Liver (tissue), 9 donors: ENCODE data around the gene TAAR2. TPM values are rescaled to one million over a fixed set of nuclear protein-coding genes. Genes with fewer than 3 reads are reported as not detected.

Source experiments
- DNase-seq: peaks from one replicate; pipeline ENCODE4 v3.0.0-alpha.2; 2017; ENCODE audit warnings: low spot score
- H3K27ac ChIP-seq, 2 donors: one replicate each; pipeline ENCODE4 v1.7.0; 2013; ENCODE audit warnings: inconsistent platforms in 2 of 2, low read length in 2 of 2, control low read depth in 1 of 2, low read depth in 1 of 2, mild to moderate bottlenecking in 1 of 2
- H3K27me3 ChIP-seq, 4 donors: one replicate each; pipeline versions ENCODE4 v1.6.1 to v1.7.0; 2013; ENCODE audit warnings: low read length in 3 of 4, inconsistent platforms in 1 of 4, mild to moderate bottlenecking in 1 of 4, moderate library complexity in 1 of 4; ENCODE audit not compliant: control insufficient read depth in 4 of 4, insufficient read depth in 4 of 4
- H3K36me3 ChIP-seq, 4 donors: one replicate each; pipeline versions ENCODE4 v1.6.1 to v1.7.0; 2013; ENCODE audit warnings: low read length in 3 of 4, mild to moderate bottlenecking in 3 of 4, low read depth in 1 of 4, moderate library complexity in 1 of 4; ENCODE audit not compliant: control insufficient read depth in 4 of 4, insufficient read depth in 3 of 4
- H3K4me1 ChIP-seq, 4 donors: one replicate each; pipeline versions ENCODE4 v1.6.1 to v1.7.0; 2013; ENCODE audit warnings: low read length in 3 of 4, mild to moderate bottlenecking in 3 of 4, moderate library complexity in 1 of 4; ENCODE audit not compliant: control insufficient read depth in 4 of 4, insufficient read depth in 4 of 4
- H3K4me3 ChIP-seq, 3 donors: one replicate each; pipeline versions ENCODE4 v1.6.1 to v1.7.0; 2013; ENCODE audit warnings: low read length in 3 of 3, control low read depth in 1 of 3, low read depth in 1 of 3, mild to moderate bottlenecking in 1 of 3
- H3K9ac ChIP-seq, 2 donors: one replicate each; pipeline ENCODE4 v1.7.0; 2013; ENCODE audit warnings: low read length in 2 of 2, mild to moderate bottlenecking in 2 of 2, moderate library complexity in 2 of 2, control low read depth in 1 of 2, low read depth in 1 of 2
- H3K9me3 ChIP-seq, 4 donors: one replicate each; pipeline versions ENCODE4 v1.6.1 to v1.7.0; 2013; ENCODE audit warnings: low read length in 3 of 4; ENCODE audit not compliant: control insufficient read depth in 4 of 4
- EGR1 ChIP-seq, 2 donors: IDR thresholded peaks; 2 replicates each; pipeline ENCODE4 v1.6.1; 2016 to 2018; ENCODE audit warnings: antibody characterized with exemption in 2 of 2, low read depth in 2 of 2
- FOXA1 ChIP-seq: IDR thresholded peaks from 2 replicates; pipeline ENCODE4 v1.6.1; 2016; ENCODE audit warnings: antibody characterized with exemption
- FOXA2 ChIP-seq: IDR thresholded peaks from 2 replicates; pipeline ENCODE4 v1.6.1; 2016; ENCODE audit warnings: antibody characterized with exemption
- GABPA ChIP-seq, 2 donors: IDR thresholded peaks in 1 of 2; conservative IDR thresholded peaks in 1 of 2; 2 replicates each; pipeline ENCODE4 v1.6.1; 2016; ENCODE audit warnings: antibody characterized with exemption in 2 of 2, mild to moderate bottlenecking in 1 of 2, moderate library complexity in 1 of 2
- HNF4A ChIP-seq, 2 donors: conservative IDR thresholded peaks; 2 replicates each; pipeline ENCODE4 v1.6.1; 2016; ENCODE audit warnings: antibody characterized with exemption in 2 of 2, mild to moderate bottlenecking in 2 of 2
- HNF4G ChIP-seq: IDR thresholded peaks from 2 replicates; pipeline ENCODE4 v1.6.1; 2016; ENCODE audit warnings: antibody characterized with exemption
- JUND ChIP-seq, 2 donors: IDR thresholded peaks; 2 replicates each; pipeline ENCODE4 v1.6.1; 2016; ENCODE audit warnings: antibody characterized with exemption in 2 of 2
- NR2F2 ChIP-seq: IDR thresholded peaks from 2 replicates; pipeline ENCODE4 v1.6.1; 2016; ENCODE audit warnings: antibody characterized with exemption
- RAD21 ChIP-seq, 2 donors: IDR thresholded peaks; 2 replicates each; pipeline ENCODE4 v1.6.1; 2016; ENCODE audit warnings: antibody characterized with exemption in 2 of 2, mild to moderate bottlenecking in 2 of 2
- RXRA ChIP-seq, 2 donors: IDR thresholded peaks; 2 replicates each; pipeline ENCODE4 v1.6.1; 2017 to 2018; ENCODE audit warnings: antibody characterized with exemption in 2 of 2, mild to moderate bottlenecking in 1 of 2
- SP1 ChIP-seq: IDR thresholded peaks from 2 replicates; pipeline ENCODE4 v1.6.1; 2018; ENCODE audit warnings: antibody characterized with exemption, mild to moderate bottlenecking
- TAF1 ChIP-seq: conservative IDR thresholded peaks from 2 replicates; pipeline ENCODE4 v1.6.1; 2016; ENCODE audit warnings: antibody characterized with exemption, mild to moderate bottlenecking
- YY1 ChIP-seq: IDR thresholded peaks from 2 replicates; pipeline ENCODE4 v1.6.1; 2016; ENCODE audit warnings: antibody characterized with exemption, mild to moderate bottlenecking
- WGBS: extraction: QIAGEN DNeasy Blood & Tissue Kit; methylation state at CpG from one replicate; pipeline ENCODE4 v1.1.7; 2013; 5-methylcytosine and 5-hydroxymethylcytosine counted together
- polyA plus RNA-seq, 2 donors: library from polyadenylated mRNA; stranded (reverse) in 1 of 2; unstranded in 1 of 2; fragments of 200-250 nt in 1 of 2; fragments of >200 nt in 1 of 2; fragmentation: Nextera tagmentation in 1 of 2; extraction: Ambion mirVana in 1 of 2; gene quantifications; one replicate each; pipeline versions ENCODE4 v1.2.1 to v1.2.3, GENCODE V29; 2013 to 2015
- total RNA-seq, 2 donors: library from RNA; depleted of rRNA; stranded (reverse); fragments of >200 nt; gene quantifications; one replicate each; pipeline ENCODE4 v1.2.3, GENCODE V29; 2014
- TF ChIP-seq, protein P1 (sequence below): IDR thresholded peaks from 2 replicates; pipeline ENCODE4 v1.6.1; 2016; ENCODE audit warnings: antibody characterized with exemption
- TF ChIP-seq, protein P2 (sequence below): IDR thresholded peaks from 2 replicates; pipeline ENCODE4 v1.6.1; 2016; ENCODE audit warnings: antibody characterized with exemption
- TF ChIP-seq, protein P3 (sequence below): IDR thresholded peaks from 2 replicates; pipeline ENCODE4 v1.6.1; 2016; ENCODE audit warnings: antibody characterized with exemption
- TF ChIP-seq, protein P4 (sequence below): fragments of 150-350 bp; IDR thresholded peaks from 2 replicates; pipeline ENCODE4 v1.5.1; 2017; ENCODE audit warnings: improper control_type of control experiment, low read depth, low read length; ENCODE audit not compliant: missing input control
- TF ChIP-seq, protein P5 (sequence below): IDR thresholded peaks from 2 replicates; pipeline ENCODE4 v1.6.1; 2016; ENCODE audit warnings: antibody characterized with exemption, mild to moderate bottlenecking
- donor health status: healthy.
- donor health status: healthy.
- donor health status: healthy.
- donor health status: healthy.
- donor health status: healthy.

The TAAR2 gene
- total and polyA plus RNA-seq, 4 donors, result not detected

DNA sequence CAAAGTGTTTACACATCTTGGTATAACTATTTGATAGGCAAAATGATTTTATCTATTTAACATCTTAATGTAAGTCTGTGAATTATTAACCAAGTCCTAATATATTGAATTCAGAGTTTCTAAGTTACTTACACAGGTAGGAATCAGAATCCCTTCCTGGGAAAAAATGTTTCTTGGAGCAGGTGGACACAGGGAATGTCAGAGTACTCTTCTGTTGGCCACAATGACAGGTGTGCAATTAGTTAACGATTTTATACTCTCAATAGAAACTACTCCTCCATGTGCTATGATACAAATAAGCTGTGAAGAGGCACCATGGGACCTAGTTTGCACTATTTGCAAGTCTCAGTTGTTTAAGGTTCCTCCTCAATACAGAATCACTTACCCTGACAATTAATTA, 33.7 kb downstream of the TAAR2 start:
- Histone ChIP-seq H3K27ac (no peak overlapping the region), H3K4me1 (no peaks in the 10 kb centered on the region), H3K27me3 (no peaks in the 10 kb centered on the region), H3K9ac (no peak overlapping the region), H3K36me3 (no peaks in the 10 kb centered on the region), H3K9me3 (no peaks in the 10 kb centered on the region), H3K4me3 (no peak overlapping the region)
- DNase-seq, result no peak
- 84% methylated on average over 1 of the region's 1 CpG for WGBS
- TF ChIP-seq JUND (IDR thresholded peaks at IDR 0.05), result no peak
- TF ChIP-seq FOXA2, result no peak
- no peak for TF ChIP-seq RXRA (IDR thresholded peaks at IDR 0.05)
- no peak for TF ChIP-seq RAD21 (IDR thresholded peaks at IDR 0.05)
- TF ChIP-seq, protein P1, sequence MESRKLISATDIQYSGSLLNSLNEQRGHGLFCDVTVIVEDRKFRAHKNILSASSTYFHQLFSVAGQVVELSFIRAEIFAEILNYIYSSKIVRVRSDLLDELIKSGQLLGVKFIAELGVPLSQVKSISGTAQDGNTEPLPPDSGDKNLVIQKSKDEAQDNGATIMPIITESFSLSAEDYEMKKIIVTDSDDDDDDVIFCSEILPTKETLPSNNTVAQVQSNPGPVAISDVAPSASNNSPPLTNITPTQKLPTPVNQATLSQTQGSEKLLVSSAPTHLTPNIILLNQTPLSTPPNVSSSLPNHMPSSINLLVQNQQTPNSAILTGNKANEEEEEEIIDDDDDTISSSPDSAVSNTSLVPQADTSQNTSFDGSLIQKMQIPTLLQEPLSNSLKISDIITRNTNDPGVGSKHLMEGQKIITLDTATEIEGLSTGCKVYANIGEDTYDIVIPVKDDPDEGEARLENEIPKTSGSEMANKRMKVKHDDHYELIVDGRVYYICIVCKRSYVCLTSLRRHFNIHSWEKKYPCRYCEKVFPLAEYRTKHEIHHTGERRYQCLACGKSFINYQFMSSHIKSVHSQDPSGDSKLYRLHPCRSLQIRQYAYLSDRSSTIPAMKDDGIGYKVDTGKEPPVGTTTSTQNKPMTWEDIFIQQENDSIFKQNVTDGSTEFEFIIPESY, result no peak
- TF ChIP-seq EGR1 (IDR thresholded peaks at IDR 0.05; ENCODE audit: low read depth in 2 of 2), result no peak
- no peak for TF ChIP-seq FOXA1
- no peak for TF ChIP-seq GABPA (IDR thresholded peaks at IDR 0.05 in 1 of 2, conservative IDR thresholded peaks at IDR 0.05 in 1 of 2)
- TF ChIP-seq HNF4G, result no peak
- TF ChIP-seq, protein P2, sequence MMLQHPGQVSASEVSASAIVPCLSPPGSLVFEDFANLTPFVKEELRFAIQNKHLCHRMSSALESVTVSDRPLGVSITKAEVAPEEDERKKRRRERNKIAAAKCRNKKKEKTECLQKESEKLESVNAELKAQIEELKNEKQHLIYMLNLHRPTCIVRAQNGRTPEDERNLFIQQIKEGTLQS, result no peak
- TF ChIP-seq YY1, result no peak
- TF ChIP-seq HNF4A (conservative IDR thresholded peaks at IDR 0.05), result no peak
- no peak for TF ChIP-seq SP1
- TF ChIP-seq, protein P3, sequence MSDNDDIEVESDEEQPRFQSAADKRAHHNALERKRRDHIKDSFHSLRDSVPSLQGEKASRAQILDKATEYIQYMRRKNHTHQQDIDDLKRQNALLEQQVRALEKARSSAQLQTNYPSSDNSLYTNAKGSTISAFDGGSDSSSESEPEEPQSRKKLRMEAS, result no peak
- TF ChIP-seq, protein P4, sequence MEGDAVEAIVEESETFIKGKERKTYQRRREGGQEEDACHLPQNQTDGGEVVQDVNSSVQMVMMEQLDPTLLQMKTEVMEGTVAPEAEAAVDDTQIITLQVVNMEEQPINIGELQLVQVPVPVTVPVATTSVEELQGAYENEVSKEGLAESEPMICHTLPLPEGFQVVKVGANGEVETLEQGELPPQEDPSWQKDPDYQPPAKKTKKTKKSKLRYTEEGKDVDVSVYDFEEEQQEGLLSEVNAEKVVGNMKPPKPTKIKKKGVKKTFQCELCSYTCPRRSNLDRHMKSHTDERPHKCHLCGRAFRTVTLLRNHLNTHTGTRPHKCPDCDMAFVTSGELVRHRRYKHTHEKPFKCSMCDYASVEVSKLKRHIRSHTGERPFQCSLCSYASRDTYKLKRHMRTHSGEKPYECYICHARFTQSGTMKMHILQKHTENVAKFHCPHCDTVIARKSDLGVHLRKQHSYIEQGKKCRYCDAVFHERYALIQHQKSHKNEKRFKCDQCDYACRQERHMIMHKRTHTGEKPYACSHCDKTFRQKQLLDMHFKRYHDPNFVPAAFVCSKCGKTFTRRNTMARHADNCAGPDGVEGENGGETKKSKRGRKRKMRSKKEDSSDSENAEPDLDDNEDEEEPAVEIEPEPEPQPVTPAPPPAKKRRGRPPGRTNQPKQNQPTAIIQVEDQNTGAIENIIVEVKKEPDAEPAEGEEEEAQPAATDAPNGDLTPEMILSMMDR, result no peak
- TF ChIP-seq TAF1, result no peak
- no peak for TF ChIP-seq NR2F2
- TF ChIP-seq, protein P5, sequence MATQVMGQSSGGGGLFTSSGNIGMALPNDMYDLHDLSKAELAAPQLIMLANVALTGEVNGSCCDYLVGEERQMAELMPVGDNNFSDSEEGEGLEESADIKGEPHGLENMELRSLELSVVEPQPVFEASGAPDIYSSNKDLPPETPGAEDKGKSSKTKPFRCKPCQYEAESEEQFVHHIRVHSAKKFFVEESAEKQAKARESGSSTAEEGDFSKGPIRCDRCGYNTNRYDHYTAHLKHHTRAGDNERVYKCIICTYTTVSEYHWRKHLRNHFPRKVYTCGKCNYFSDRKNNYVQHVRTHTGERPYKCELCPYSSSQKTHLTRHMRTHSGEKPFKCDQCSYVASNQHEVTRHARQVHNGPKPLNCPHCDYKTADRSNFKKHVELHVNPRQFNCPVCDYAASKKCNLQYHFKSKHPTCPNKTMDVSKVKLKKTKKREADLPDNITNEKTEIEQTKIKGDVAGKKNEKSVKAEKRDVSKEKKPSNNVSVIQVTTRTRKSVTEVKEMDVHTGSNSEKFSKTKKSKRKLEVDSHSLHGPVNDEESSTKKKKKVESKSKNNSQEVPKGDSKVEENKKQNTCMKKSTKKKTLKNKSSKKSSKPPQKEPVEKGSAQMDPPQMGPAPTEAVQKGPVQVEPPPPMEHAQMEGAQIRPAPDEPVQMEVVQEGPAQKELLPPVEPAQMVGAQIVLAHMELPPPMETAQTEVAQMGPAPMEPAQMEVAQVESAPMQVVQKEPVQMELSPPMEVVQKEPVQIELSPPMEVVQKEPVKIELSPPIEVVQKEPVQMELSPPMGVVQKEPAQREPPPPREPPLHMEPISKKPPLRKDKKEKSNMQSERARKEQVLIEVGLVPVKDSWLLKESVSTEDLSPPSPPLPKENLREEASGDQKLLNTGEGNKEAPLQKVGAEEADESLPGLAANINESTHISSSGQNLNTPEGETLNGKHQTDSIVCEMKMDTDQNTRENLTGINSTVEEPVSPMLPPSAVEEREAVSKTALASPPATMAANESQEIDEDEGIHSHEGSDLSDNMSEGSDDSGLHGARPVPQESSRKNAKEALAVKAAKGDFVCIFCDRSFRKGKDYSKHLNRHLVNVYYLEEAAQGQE, result no peak
